Testis (tissue), 3 donors: ENCODE data around the gene SLC26A6. TPM values are rescaled to one million over a fixed set of nuclear protein-coding genes. Genes with fewer than 3 reads are reported as not detected.

ENCODE experiments used
- DNase-seq: peaks from one replicate; pipeline ENCODE4 v3.0.0-alpha.2; 2019
- H3K27ac ChIP-seq, 2 donors: fragments of 200-600 bp; sonication (generic); one replicate each; pipeline ENCODE4 v1.5.1; 2019
- H3K27me3 ChIP-seq: fragments of 200-600 bp; sonication (generic); one replicate; pipeline ENCODE4 v1.5.1; 2019
- H3K36me3 ChIP-seq: fragments of 200-600 bp; sonication (generic); one replicate; pipeline ENCODE4 v1.5.1; 2017; ENCODE audit warnings: low read depth; ENCODE audit errors: missing control alignments
- H3K4me1 ChIP-seq: fragments of 200-600 bp; sonication (generic); one replicate; pipeline ENCODE4 v1.5.1; 2019
- H3K4me3 ChIP-seq, 2 donors: fragments of 200-600 bp; sonication (generic); one replicate each; pipeline ENCODE4 v1.5.1; 2017 to 2019
- H3K9me3 ChIP-seq: fragments of 200-600 bp; sonication (generic); one replicate; pipeline ENCODE4 v1.5.1; 2017
- POLR2A ChIP-seq: fragments of 450-650 bp; IDR thresholded peaks from one replicate; pipeline ENCODE4 v1.6.1; 2017; ENCODE audit warnings: antibody characterized with exemption, mild to moderate bottlenecking, moderate library complexity
- WGBS, 2 donors: methylation state at CpG; one replicate each; pipeline ENCODE4 v1.1.5; 2018; 5-methylcytosine and 5-hydroxymethylcytosine counted together
- intact Hi-C: fragments of 100-400 bp; cut with DNase I; formaldehyde crosslinking; loops from one replicate; pipeline ENCODE4 v1.15.1; 2023; ENCODE audit warnings: low total_unique reads
- polyA plus RNA-seq: library from polyadenylated mRNA; stranded (reverse); fragments of 350-450 nt; fragmentation: Illumina TruSeq; extraction: RNeasy Lipid Tissue Mini Kit (QIAGEN cat#74804); gene quantifications from one replicate; pipeline ENCODE4 v1.2.3, GENCODE V29; 2014; ENCODE audit warnings: low read depth, low replicate concordance; ENCODE audit not compliant: insufficient read depth
- total RNA-seq, 2 donors: library from RNA; depleted of rRNA; stranded (reverse); fragments of >200 nt; gene quantifications; one replicate each; pipeline ENCODE4 v1.2.3, GENCODE V29; 2016
- TF ChIP-seq, protein P1 (sequence below), 3 experiments: fragments of 450-650 bp in 2 of 3; fragments of 200-600 bp in 1 of 3; sonication (generic) in 1 of 3; IDR thresholded peaks; one replicate each; pipeline ENCODE4 v1.5.1; 2016 to 2019; ENCODE audit warnings: antibody characterized with exemption in 3 of 3, mild to moderate bottlenecking in 2 of 3, moderate library complexity in 1 of 3

Gene SLC26A6
- total and polyA plus RNA-seq, 3 donors from 2014 or later: 12.3 to 32.9 (median 24.6) TPM

DNA sequence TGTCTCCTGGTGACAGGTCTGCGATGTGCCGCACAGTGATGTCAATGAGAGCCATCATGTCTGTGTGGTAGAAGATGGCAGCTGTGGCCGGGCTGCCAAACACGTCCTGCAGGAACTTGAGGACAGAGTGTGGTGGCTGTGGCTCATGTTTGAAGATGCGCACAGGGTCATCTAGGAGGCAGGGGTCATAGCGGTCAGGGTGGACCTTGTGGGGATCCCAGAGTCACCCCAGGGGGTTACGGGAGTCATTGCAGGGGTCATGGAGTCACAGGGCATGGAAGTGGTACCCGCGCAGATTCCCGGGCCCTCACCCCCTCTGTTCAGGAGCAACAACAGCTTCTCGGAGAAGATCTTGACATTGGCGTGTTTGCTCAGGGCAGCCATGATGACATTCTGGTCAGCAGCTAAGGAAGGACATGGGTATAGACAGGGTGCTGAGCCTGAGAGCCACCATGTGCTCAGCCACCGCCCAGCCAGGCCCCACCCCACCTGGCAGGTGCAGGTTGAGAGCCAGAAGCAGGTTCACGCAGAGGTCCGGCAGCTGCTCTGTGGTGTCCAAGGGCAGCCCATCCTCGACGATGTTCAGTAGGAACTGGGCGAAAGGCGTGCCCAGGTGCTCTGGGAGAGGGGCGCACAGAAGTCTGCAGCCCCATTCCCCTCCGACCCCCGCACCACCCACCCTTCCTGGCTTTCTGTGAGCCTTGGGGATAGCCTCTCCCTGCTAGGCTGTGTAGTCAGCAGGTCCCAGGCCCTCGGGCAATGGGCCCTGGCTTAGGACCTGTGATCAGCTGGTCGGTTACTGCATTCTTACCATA, 43.5 kb upstream of the SLC26A6 start:
- Histone ChIP-seq H3K27ac (no peak overlapping the region), H3K9me3 (no peaks in the 10 kb centered on the region), H3K27me3 (no peaks in the 10 kb centered on the region), H3K36me3 (no peaks in the 10 kb centered on the region), H3K4me3 (no peak overlapping the region), H3K4me1 (peaks cover 12% of the 10 kb centered on the region)
- no peak for TF ChIP-seq POLR2A
- TF ChIP-seq, protein P1, sequence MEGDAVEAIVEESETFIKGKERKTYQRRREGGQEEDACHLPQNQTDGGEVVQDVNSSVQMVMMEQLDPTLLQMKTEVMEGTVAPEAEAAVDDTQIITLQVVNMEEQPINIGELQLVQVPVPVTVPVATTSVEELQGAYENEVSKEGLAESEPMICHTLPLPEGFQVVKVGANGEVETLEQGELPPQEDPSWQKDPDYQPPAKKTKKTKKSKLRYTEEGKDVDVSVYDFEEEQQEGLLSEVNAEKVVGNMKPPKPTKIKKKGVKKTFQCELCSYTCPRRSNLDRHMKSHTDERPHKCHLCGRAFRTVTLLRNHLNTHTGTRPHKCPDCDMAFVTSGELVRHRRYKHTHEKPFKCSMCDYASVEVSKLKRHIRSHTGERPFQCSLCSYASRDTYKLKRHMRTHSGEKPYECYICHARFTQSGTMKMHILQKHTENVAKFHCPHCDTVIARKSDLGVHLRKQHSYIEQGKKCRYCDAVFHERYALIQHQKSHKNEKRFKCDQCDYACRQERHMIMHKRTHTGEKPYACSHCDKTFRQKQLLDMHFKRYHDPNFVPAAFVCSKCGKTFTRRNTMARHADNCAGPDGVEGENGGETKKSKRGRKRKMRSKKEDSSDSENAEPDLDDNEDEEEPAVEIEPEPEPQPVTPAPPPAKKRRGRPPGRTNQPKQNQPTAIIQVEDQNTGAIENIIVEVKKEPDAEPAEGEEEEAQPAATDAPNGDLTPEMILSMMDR (IDR thresholded peaks at IDR 0.05): no peak
- 91 to 93% methylated on average over 13 to 24 of the region's 24 CpGs for WGBS, 2 donors
- intact Hi-C loops: no loop called here
- no peak for DNase-seq

DNA sequence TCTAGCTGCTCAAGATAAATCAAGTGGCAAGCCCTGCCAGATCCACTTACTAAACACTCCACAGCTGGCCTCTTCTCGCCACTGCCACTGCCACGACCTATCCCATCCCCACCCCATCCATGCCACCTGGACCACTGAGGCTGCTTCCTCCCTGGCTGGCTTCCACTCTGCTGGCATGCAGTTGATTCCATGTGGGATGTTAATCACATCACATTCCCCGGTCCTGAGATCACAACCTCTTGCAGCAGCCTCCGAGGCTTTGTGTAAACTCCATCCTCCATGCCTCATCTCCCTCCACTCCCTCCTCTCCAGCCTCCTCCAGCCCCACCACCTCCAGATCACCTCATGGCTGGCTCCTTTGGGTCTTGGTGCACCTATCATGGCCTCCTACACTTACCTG, 42.8 kb upstream of the SLC26A6 start:
- H3K27ac ChIP-seq: no peak overlapping the region
- H3K4me3 ChIP-seq: no peak overlapping the region
- no peaks in the 10 kb centered on the region for H3K36me3 ChIP-seq
- no peaks in the 10 kb centered on the region for H3K27me3 ChIP-seq
- no peaks in the 10 kb centered on the region for H3K9me3 ChIP-seq
- TF ChIP-seq, protein P1 (IDR thresholded peaks at IDR 0.05): no peak
- no peak for TF ChIP-seq POLR2A
- WGBS, 2 donors: 73 to 85% methylated on average over 4 of the region's 4 CpGs
- peaks cover 5% of the 10 kb centered on the region for H3K4me1 ChIP-seq
- intact Hi-C loops: no loop called here
- DNase-seq: no peak

DNA sequence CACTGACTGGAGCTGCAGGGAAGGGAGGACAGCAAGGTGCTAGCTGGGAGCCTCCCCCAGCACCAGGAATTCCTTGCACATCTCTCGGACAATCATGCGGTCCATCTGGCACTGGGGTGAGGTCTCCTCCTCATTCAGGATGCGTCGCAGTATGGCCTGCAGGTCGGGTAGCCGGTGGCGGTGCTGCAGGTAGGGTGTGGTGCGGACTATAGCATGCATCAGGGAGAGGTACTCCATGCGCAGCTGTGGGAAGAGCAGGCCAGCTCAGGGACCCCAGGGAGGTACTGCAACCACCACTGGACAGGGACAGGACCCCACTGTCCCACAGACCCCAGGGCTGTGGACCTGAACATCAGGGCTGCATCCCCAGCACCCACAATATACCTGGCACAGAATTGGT, 39.2 kb upstream of the SLC26A6 start:
- intact Hi-C loops: no loop called here
- no peaks in the 10 kb centered on the region for H3K36me3 ChIP-seq
- no peak overlapping the region for H3K4me3 ChIP-seq
- H3K27ac ChIP-seq: no peak overlapping the region
- DNase-seq: no peak
- whole genome bisulfite sequencing, 2 donors: 83% methylated on average over 1 to 9 of the region's 9 CpGs
- H3K27me3 ChIP-seq: no peaks in the 10 kb centered on the region
- TF ChIP-seq POLR2A: no peak
- TF ChIP-seq, protein P1 (IDR thresholded peaks at IDR 0.05): no peak
- no peaks in the 10 kb centered on the region for H3K4me1 ChIP-seq
- H3K9me3 ChIP-seq: no peaks in the 10 kb centered on the region

DNA sequence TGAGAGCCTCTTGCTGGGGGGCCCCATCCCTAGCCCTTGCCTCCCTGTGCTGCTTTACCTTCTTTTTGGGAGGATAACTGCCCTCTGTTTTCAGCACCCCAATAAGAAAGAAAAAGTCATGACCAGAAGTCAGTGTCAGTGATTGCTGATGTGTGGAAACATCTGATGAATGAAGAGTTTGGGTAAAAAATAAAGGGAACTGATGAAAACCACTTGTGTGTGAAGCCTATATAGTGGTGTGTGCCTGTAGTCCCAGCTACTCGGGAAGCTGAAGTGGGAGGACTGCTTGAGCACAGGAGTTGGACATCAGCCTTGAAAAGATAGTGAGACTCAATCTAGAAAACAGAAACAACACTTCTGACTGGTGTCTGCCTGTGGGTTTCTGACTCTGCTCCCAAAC, 37.3 kb upstream of the SLC26A6 start:
- no peak overlapping the region for H3K27ac ChIP-seq
- no peaks in the 10 kb centered on the region for H3K27me3 ChIP-seq
- H3K36me3 ChIP-seq: no peaks in the 10 kb centered on the region
- no peaks in the 10 kb centered on the region for H3K4me1 ChIP-seq
- TF ChIP-seq, protein P1 (IDR thresholded peaks at IDR 0.05): no peak
- TF ChIP-seq POLR2A: no peak
- no peak overlapping the region for H3K4me3 ChIP-seq
- no peak for DNase-seq
- H3K9me3 ChIP-seq: no peaks in the 10 kb centered on the region
- intact Hi-C loops: no loop called here
- WGBS, 2 donors: 36 to 40% methylated on average over 1 of the region's 1 CpG

DNA sequence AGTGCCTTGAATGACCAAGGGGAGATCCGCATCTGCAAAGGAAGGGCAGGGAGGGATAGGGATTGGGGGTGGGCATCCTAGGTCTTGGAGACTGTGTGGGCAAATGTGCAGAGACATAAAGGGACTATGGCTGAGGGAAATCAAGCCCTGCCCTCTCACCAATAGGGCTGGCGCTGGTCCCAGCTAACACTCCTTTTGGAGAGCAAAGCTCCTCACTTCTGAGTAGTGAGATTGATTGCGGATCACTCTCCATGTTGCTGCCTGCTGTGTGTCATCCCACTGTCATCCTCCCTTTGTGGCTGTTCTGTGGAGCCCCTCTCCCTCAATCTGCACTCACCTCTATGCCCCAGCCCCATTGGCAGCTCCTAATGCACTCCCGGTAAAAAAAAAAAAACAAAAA, 29.7 kb upstream of the SLC26A6 start:
- no peaks in the 10 kb centered on the region for H3K9me3 ChIP-seq
- H3K4me1 ChIP-seq: peaks cover 11% of the 10 kb centered on the region
- H3K27me3 ChIP-seq: no peaks in the 10 kb centered on the region
- no peak for DNase-seq
- TF ChIP-seq, protein P1 (IDR thresholded peaks at IDR 0.05): no peak
- no peak for TF ChIP-seq POLR2A
- no peaks in the 10 kb centered on the region for H3K36me3 ChIP-seq
- WGBS, 2 donors: 73 to 79% methylated on average over 4 of the region's 4 CpGs
- peak overlapping the region in 1 of 2 donors; percentile 93 for H3K27ac ChIP-seq
- intact Hi-C loops: no loop called here
- peak overlapping the region in 1 of 2 donors; percentile 53 for H3K4me3 ChIP-seq
